Right kidney (tissue), 1 donor: ENCODE results near the gene TTLL9.
"Not testable (repeated sequence)": the region's sequence is repeated elsewhere in the genome, so short reads cannot be mapped to it uniquely, and the experiment has no call there.

Experiments
- DNase-seq: peaks from one replicate; pipeline ENCODE4 v3.0.0-alpha.2; 2016

The TTLL9 gene

DNA sequence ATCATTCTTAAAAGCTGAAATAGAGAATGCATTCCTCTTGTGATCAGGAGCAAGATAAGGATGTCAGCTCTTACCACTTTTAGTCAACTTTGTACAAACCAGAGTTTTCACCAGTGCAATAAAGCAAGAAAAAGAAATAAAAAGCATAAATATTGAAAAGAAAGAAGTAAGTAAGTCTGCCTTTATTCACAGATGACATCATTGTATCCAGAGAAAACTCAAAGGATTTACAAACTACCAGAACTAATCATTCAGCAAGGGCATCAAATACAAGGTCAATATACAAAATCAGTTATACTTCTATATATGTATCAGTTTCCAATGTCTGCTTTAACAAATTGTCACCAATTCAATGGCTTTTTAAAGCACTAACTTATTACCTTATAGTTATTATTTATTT is 13.4 kb downstream of the TTLL9 start:
- no peak for DNase-seq

DNA sequence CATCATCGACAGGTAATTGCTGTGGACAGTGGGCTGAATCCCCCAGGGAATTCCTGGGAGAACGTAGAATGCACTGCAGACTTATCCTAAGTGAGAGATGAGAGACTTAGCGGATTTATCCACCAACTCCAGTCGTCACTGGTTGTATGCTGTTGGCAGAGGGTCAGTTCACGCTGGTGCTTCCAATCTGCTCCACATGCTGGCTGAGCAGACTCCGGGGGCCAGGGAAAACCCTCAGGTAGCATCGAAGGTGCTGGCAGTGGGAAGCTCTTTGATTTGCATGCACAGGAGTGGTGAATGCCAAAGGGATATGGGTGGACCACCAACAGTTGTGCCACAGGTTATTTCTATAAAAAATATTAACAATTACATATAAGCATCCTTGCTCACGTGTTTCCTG is 20.2 kb downstream of the TTLL9 start:
- no peak for DNase-seq

DNA sequence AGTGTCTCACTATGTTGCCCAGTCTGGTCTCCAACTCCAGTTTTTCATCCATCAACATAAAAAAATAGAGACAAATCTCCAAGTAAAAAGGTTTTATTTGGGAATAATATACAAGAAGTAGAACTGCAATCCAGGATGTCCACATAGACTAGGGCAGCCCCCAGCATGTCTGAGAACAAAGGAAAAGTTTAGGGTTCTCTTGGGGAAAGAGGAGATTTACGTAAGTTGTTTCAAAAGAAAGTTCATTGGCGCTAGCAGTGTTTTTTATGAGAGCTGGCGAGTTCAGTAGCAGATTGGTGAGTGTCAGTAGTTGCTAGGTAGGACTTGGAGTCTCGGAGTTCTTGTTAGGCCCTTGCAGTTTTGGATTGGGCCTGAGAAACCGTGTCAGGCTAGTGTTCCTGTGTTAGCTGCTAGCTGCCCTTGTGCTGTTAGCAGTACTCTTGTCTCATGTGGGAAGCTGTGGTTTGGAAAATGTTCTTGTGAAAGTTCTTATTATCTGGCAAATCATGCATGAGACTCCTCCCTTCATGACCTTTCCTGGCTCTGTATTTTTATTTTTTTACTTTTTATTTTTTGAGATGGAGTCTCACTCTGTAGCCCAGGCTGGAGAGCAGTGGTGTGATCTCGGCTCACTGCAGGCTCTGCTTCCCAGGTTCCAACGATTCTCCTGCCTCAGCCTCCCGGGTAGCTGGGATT is 24.7 kb downstream of the TTLL9 start:
- no peak for DNase-seq

- DNase-seq: no peak
Measured at GRCh38 chr20:31896049-31896448, 25.6 kb downstream of the TTLL9 start.

- no peak for DNase-seq
Measured at GRCh38 chr20:31897541-31897940, 27.1 kb downstream of the TTLL9 start.

DNA sequence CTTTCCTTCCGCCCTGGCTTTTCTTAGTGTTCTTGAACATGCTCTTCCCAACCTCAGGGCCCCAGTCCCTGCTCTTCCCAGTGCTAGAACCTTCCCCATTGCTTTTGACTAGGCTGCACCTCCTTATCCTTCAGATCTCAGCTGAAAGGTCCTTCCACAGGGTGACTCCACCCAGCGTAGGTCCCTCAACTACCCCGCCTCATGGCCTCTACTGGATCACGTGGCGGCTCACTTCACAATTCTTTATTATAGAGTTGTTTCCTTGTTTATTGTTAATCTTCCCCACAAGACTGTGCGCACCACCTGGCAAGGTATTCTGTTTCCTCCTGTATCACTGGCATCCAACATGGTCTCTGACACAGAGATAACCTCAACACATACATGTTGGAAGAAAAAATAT is 31.2 kb downstream of the TTLL9 start:
- no peak for DNase-seq

- no peak for DNase-seq
Measured at GRCh38 chr20:31903627-31904386, 33.4 kb downstream of the TTLL9 start.

- DNase-seq: no peak
Measured at GRCh38 chr20:31906001-31906400, 35.6 kb downstream of the TTLL9 start.

DNA sequence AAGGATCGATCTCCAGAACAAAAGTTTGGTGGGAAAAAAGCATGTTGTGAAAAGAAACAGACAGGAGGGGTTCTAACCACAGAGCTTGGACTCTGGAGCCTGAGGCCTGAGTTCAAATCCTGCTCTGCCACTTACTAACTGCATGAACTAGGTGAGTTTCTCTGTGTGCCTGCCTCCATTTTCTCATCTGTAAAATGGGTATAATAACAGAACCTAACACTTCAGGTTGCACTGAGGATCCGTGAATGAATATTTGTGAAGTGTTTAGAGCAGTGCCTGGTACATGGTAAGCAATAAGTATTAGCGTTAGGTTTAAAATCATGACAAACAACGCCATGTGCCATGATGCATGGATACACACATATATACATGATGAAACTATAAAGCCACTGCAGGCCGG is 36.6 kb downstream of the TTLL9 start:
- DNase-seq: no peak

DNA sequence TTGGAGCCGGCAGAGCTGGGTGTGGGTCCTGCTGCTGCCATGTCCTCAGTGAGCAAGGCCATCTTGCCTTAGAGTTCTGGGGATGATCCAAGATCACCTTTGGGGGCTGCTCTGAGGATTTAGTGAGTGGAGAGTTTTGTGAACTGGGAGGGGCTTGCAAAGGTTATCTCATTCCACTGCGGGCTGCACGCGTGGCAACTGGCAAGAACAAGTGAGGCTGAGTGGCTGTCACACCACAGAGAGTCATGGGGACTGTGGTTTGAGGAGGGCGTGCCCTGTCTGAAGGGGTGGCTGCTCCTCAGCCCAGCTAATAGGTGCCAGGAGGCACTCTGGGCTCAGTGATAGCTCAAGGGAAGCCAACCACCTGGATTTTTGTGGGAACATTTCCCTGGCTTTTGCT is 37.6 kb downstream of the TTLL9 start:
- no peak for DNase-seq

GRCh38 chr20:31908424-31908823 is 38.0 kb downstream of the TTLL9 start:
- DNase-seq: no peak

GRCh38 chr20:31909253-31910070 is 39.0 kb downstream of the TTLL9 start:
- no peak for DNase-seq

GRCh38 chr20:31910071-31910803 is 39.8 kb downstream of the TTLL9 start:
- no peak for DNase-seq

DNA sequence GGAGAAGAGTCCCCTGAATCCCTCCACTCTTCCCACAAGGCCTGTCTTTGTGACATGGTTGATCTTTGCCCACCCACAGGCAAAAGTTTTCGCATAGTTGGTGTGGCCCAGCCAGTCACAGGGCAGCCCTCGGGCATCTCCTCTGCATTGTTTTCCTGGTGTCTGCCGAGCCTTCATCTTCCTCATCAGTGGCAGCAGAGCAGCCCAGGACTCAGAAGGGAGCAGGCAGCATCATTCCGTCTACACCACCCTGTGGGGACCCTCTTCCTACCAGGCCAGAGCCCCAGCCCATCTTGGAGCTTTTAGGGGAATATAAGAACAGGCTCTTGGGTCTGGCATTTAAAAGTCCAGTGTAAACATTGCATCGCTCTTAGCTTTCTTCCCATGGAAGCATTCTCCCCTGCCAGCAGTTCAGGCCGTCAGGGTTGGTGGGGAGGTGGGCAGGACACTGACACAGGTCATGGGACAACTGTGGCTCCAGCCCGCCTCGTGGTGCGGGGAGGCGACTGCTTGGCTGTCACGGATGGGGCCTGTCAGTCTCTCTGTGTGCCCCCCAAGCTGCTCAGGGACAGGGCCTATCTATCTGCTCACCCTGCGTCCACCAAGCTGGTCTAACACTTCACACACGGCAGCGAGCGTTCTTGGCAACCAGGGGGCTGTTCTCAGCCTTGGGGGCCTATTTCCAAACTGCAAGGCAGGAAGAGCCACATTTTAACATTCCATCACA is 43.2 kb downstream of the TTLL9 start:
- DNase-seq: no peak

- no peak for DNase-seq
Measured at GRCh38 chr20:31914170-31914569, 43.7 kb downstream of the TTLL9 start.

DNA sequence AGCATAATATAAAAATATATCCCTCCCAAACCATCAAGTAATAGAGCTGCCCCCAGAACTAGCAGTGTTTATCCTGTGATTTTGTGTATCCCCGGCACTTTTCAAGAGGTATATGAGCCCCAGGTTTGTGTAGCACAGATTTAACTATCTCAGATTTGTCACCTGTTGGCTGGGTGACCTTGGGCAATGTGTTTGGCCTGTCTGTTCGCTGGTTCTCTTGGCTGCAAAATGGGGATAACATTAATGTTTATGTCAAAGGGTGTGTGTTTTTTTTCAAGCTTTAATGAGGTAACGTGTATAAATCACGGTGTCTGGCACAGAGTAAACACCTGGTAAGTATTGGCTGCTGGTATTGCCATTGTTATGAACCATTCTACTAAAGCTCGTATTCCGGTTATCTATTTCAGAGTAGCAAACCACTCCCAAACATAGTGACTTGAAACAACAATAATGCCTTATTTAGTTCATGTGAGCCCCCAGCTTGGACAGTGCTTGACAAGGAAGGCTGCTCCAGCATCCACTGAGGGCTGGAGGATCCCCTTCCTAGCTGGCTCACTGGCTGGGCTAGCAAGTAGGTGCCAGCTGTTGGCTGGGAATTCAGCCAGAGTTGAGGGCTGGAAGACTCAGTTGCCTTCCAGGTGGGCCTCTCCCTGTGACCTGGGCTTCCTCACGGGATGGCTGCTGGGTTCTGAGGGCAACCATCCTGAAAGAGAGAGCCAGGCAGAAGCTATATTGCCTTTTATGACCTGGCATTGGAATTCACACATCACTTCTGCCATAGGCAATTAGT is 45.3 kb downstream of the TTLL9 start:
- no peak for DNase-seq

DNA sequence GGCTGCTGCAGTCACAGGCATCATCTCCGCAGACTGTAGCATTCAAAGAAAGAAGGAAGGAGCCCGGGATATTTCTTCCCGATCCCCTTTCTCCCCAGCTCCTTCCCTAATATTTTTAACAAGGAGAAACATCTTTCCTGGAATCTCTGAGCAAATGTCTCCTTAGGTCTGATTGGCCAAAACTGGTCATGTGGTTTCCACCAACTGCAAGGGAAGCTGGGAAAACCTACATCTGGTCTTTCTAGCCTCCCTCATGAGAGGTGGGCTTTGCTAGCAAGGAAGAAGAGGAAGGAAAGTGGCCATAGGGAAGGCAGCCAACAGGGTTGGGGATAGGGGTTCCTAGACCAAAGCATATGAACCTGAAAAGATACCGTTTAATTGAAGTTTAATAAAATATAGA is 46.3 kb downstream of the TTLL9 start:
- no peak for DNase-seq

GRCh38 chr20:31917962-31918412 is 47.6 kb downstream of the TTLL9 start:
- not testable (repeated sequence) for DNase-seq

- no peak for DNase-seq
Measured at GRCh38 chr20:31918466-31919105, 48.2 kb downstream of the TTLL9 start.

GRCh38 chr20:31919410-31920155 is 49.1 kb downstream of the TTLL9 start:
- DNase-seq: no peak
